C4-2B (cell line): ENCODE data around the gene NEU1.
A peak's percentile ranks its signal among the peaks of the same experiment; 100 is the strongest.

ENCODE experiments used
- H3K27ac ChIP-seq: fragments of 450-650 bp; 2 replicates; pipeline ENCODE4 v1.5.1; 2017
- ZFX ChIP-seq: fragments of 450-650 bp; IDR thresholded peaks from 2 replicates; pipeline ENCODE4 v1.6.1; 2017
- TF ChIP-seq, protein P1 (sequence below): fragments of 450-650 bp; conservative IDR thresholded peaks from 2 replicates; pipeline ENCODE4 v1.5.1; 2017; ENCODE audit warnings: mild to moderate bottlenecking

Gene NEU1

DNA sequence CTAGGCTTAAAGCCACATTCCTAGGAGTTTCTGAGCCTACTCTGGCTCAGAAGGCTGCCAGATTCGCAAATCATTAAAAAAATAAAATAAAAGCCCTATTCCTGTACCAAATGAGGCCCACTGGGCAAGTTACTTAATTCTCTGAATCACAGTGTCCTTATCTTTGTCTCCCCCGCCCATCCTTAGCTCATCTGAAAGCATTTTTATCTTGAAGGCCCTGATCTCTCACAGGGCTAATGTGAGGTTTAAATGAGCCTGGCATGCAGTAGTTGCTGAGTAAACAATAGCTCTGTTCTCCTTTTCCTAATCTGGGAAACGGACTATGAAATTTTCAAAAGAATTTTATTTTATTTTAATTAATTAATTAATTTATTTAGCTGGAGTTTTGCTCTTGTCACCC lies 41.3 kb upstream of the NEU1 start:
- H3K27ac ChIP-seq: no peak overlapping the region
- no peak for TF ChIP-seq ZFX
- TF ChIP-seq, protein P1, sequence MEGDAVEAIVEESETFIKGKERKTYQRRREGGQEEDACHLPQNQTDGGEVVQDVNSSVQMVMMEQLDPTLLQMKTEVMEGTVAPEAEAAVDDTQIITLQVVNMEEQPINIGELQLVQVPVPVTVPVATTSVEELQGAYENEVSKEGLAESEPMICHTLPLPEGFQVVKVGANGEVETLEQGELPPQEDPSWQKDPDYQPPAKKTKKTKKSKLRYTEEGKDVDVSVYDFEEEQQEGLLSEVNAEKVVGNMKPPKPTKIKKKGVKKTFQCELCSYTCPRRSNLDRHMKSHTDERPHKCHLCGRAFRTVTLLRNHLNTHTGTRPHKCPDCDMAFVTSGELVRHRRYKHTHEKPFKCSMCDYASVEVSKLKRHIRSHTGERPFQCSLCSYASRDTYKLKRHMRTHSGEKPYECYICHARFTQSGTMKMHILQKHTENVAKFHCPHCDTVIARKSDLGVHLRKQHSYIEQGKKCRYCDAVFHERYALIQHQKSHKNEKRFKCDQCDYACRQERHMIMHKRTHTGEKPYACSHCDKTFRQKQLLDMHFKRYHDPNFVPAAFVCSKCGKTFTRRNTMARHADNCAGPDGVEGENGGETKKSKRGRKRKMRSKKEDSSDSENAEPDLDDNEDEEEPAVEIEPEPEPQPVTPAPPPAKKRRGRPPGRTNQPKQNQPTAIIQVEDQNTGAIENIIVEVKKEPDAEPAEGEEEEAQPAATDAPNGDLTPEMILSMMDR: no peak

GRCh38 chr6:31901953-31902643 lies 39.5 kb upstream of the NEU1 start, which contains the start of gene ZBTB12:
TSS of gene ZBTB12 (minus strand) at chr6:31902086. CDS start at chr6:31901305, 781 bp downstream.
- TF ChIP-seq ZFX: no peak
- TF ChIP-seq, protein P1: no peak
- H3K27ac ChIP-seq: peak within 1 kb of the TSS; percentile 62

DNA sequence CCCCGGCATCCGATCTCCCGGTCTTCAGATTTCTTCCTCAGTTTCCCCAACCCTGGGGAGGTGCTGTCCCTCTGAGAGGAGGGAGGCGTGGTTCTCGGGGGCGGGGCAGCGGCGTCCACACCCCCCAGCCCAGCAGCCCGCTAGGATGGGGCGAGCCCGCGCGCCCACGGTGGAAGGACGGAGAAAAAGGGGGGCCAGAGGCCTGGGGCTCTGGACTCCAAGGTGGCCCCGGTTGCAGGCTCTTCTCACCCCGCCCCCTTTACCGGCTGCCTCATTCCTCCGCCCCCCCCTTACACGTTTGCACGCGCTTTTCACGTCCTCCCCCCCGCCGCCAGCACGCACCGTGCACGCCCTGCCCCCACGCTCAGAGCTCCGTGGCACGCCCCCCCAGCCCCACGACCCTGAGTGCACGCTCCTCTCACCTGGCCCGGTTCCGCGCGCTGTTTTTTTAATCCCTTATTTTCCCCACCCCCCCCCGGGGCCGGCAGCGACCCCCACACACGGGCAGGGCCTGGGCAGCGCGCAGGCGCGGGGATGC lies 38.9 kb upstream of the NEU1 start:
- peak overlapping the region; percentile 62 for H3K27ac ChIP-seq

GRCh38 chr6:31900917-31901414 lies 38.3 kb upstream of the NEU1 start:
- no peak for TF ChIP-seq ZFX
- TF ChIP-seq, protein P1: no peak

More for the DNA sequence above, 38.9 kb upstream of the NEU1 start:
- TF ChIP-seq ZFX: no peak
- TF ChIP-seq, protein P1: no peak

DNA sequence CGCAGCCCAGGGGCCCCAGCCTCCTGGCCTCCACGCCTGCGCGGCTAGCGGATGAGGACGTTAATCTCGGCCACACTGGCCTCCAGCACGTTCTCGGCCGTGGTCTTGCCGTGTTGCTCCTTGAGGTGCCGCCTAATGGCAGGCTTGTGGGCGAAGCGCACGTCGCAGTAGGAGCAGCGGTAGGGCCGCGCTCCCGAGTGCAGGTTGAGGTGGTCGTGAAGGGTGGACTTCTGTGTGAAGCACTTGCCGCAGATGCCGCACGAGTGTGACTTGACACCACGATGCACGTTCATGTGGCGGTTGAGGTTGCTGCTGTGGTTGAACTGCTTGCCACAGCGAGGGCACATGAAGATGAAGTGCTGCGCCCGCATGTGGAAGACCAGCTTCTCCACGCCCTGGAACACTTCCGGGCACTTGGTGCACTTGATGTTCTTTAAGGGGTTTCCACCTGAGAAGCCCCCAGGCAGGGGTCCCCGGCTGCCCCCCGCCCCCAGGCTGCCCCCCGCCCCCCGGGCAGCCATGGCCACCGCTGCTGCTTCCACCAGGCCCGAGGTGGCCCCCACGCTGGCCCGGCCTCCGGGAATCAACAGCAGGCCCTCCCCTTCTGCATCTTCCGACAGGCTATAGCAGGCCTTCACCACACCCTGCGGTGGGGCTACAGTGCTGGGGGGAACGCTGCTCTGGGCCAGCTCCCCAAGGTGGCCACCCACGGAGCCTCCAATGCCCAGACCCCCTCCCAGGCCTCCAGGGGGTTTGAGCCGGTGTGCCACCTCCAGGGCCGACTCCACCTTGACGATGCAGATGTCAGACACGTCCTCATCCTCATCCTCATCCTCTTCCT lies 37.5 kb upstream of the NEU1 start:
- no peak overlapping the region for H3K27ac ChIP-seq
- TF ChIP-seq, protein P1: no peak
- TF ChIP-seq ZFX: no peak

More at GRCh38 chr6:31900917-31901414, 38.3 kb upstream of the NEU1 start:
- peak overlapping the region; percentile 62 for H3K27ac ChIP-seq

GRCh38 chr6:31899215-31899614 lies 36.6 kb upstream of the NEU1 start:
- H3K27ac ChIP-seq: no peak overlapping the region
- no peak for TF ChIP-seq ZFX
- TF ChIP-seq, protein P1: no peak
